AG04449 (cell line): ENCODE data around the gene PDE12.
A peak's percentile ranks its signal among the peaks of the same experiment; 100 is the strongest.

Experiments used
- CTCF ChIA-PET: fragments of 350-600 bp; formaldehyde crosslinking; extraction: SDS; loops from one replicate; lab custom pipeline; 2021; ENCODE audit warnings: antibody characterized with exemption; lab: Yijun Ruan, JAX
- POLR2A ChIA-PET: fragments of 400-600, 350-600 bp; formaldehyde crosslinking; extraction: SDS; loops from one replicate; lab custom pipeline; 2020; ENCODE audit warnings: antibody characterized with exemption, inconsistent platforms; lab: Yijun Ruan, JAX
- DNase-seq: peaks from one replicate; pipeline ENCODE4 v3.0.0-alpha.2; 2010; ENCODE audit warnings: low read depth, low spot score
- H3K4me3 ChIP-seq: 2 replicates; pipeline ENCODE4 v1.5.1; 2011; ENCODE audit warnings: low read depth, mild to moderate bottlenecking, control low read depth, low read length
- CTCF ChIP-seq: IDR thresholded peaks from one replicate; pipeline ENCODE4 v1.5.1; 2011; ENCODE audit warnings: mild to moderate bottlenecking, moderate library complexity, low read length, control low read depth, inconsistent platforms; ENCODE audit not compliant: insufficient read depth; ENCODE audit errors: missing control alignments

PDE12 gene

DNA sequence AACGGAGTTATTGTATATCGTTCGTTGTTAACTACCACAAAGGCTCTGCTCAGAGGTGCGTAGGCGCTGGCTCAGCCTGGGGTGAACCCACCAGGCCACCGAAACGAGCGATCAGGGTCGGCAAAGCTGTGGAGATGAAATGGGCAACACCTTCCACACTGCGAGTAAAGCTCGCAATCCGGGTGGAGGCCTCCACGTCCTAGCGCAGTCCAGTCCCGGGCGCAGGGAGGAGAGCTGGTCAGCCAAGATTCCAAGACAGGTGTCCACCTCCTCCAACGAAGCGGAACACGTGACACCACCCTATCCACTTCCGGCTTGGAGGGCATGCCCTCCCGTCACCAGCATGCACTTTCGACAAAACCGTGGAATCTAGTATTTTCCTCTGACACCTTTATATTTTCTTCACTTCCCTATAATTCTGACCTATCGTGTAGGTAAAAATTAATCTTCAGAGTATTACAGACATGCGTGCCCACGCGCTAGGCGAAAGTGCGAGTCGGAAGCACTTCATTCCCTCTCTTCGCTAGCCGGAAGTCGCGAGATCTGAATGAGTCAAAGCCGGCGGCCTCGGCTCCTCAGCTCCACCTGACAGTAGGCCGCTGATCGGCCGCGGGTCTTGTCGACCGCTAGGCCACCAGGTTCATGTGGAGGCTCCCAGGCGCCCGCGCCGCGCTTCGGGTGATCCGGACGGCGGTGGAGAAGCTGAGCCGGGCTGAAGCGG lies at the start of gene PDE12:
Gene PDE12 (plus strand): TSS at position 537 of the 721 bp plus-strand sequence. CDS start 106 bp downstream, at position 643.
- H3K4me3 ChIP-seq: peak within 1 kb of the TSS; percentile 84
- POLR2A ChIA-PET: interaction anchor here (0.5 to 2.1 kb wide), 5 partner anchors 22 to 449 kb away, joined by 3 to 11 read pairs (median 3); partner anchors contain the start of genes APPL1 and ARF4
- TF ChIP-seq CTCF: no peak
- CTCF ChIA-PET: interaction anchor here (0.8 to 1.4 kb wide), 3 partner anchors 38 to 327 kb away, joined by 3 to 4 read pairs (median 3); no protein-coding TSS in a partner anchor
- DNase-seq: peak; percentile 57

DNA sequence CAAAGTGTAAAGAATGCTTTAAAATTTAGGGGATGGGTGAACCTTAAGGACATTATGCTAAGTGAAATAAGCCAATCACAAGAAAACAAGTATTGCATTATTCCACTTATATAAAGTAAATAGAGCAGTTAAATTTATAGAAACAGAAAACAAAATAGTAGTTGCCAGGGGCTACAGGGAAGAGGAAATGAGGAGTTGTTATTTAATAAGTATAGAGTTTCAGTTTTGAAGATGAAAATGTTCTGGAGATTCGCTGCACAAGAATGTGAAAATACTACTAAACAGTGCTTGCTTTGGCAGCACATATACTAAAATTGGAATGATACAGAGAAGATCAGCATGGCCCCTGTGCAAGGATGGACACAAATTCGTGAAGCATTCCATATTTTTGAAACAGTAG lies 43.9 kb upstream of the PDE12 start:
- ChIA-PET POLR2A (no interaction called here), CTCF (no interaction called here)
- H3K4me3 ChIP-seq: no peak overlapping the region
- no peak for TF ChIP-seq CTCF
- DNase-seq: peak; percentile 2

DNA sequence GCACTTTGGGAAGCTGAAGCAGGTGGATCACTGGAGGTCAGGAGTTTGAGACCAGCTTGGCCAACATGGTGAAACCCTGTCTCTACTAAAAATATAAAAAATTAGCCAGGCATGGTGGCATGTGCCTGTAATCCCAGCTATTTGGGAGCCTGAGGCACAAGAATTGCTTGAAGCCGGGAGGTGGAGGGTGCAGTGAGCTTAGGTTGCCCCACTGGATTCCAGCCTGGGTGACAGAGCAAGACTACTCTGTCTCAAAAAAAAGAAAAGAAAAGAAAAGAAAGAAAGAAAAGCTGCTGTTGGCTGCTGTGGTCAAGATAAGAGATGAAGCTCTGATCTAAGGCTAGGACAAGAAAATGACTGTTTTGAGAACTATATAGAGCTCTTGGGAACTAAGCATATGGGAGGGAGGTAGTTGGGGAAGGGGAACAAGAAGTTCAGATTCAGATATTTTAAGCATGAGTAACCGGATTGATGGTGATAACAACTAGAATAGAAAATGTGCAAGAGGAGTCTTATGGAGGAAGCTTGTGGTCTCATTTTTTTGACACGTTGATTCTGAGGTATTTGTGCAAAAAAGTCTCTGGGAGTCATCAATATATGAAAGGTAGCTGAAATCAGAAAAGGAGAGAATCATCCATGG lies 37.7 kb upstream of the PDE12 start:
- CTCF ChIA-PET: interaction anchor here (0.7 kb wide), 1 partner anchor 184 kb away, joined by 3 read pairs; no protein-coding TSS in a partner anchor
- no peak overlapping the region for H3K4me3 ChIP-seq
- no peak for DNase-seq
- TF ChIP-seq CTCF: no peak
- POLR2A ChIA-PET: no interaction called here

- no peak for TF ChIP-seq CTCF
- ChIA-PET POLR2A (no interaction called here), CTCF (no interaction called here)
- no peak overlapping the region for H3K4me3 ChIP-seq
- DNase-seq: no peak
Observed at GRCh38 chr3:57530071-57530608, 25.9 kb upstream of the PDE12 start.

DNA sequence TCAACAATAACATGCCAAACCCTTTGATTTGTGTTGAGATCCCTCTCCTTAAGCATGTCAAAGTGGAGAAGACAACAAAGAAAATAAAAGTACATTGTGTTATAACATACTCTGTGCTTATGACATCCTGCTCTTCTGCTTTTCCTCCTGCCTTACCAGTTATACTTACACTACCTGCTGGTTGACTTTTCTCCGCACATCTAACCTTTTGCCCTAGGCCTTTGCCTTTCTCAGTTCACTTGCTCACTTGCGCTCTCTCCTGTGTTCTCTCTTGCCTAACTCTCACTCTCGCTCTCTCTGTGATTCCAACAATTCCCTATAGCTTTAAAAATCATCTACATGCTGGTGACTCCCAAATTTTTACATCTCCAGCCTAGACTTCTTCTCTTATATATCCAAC lies 17.6 kb upstream of the PDE12 start:
- TF ChIP-seq CTCF: no peak
- ChIA-PET CTCF (no interaction called here), POLR2A (no interaction called here)
- no peak for DNase-seq
- H3K4me3 ChIP-seq: no peak overlapping the region
